ENCODE data around the gene MYO9B. TPM values are rescaled to one million over a fixed set of nuclear protein-coding genes. Genes with fewer than 3 reads are reported as not detected.

Gene MYO9B
- total RNA-seq, 1 experiment from 2014 or later, result 68.3 TPM

GRCh38 chr19:17244618-17245534, 169.3 kb downstream of the MYO9B start:
- Histone ChIP-seq H3F3A (ENCODE audit: low read length, unreplicated experiment) (no peaks in the 10 kb centered on the region), H3K4me3 (ENCODE audit: low read length) (peak overlapping the region; percentile 84), H3K4me2 (ENCODE audit: low read length) (peak overlapping the region; percentile 95), H3K4me1 (ENCODE audit: insufficient read depth, low read length) (peaks cover 30% of the 10 kb centered on the region), H3K36me3 (ENCODE audit: low read depth, low read length) (no peaks in the 10 kb centered on the region), H3K79me2 (ENCODE audit: low read length) (peaks cover 54% of the 10 kb centered on the region), H3K9me3 (ENCODE audit: low read length) (no peaks in the 10 kb centered on the region), H3K9me2 (replicated peaks; ENCODE audit: low read length) (no peaks in the 10 kb centered on the region), H3K9ac (ENCODE audit: low read length) (peak overlapping the region; percentile 70), H2AFZ (ENCODE audit: low read length) (peak overlapping the region; percentile 67), H3K27me3 (ENCODE audit: low read length) (no peaks in the 10 kb centered on the region), H4K20me1 (ENCODE audit: low read length) (peaks cover 13% of the 10 kb centered on the region), H3K27ac (ENCODE audit: low read length) (no peak overlapping the region; the same call in 1 of the 2 replicates)
- no TSS peak for BruUV-seq (replicated peaks)
- ChIA-PET CTCF (no interaction called here), POLR2A (ENCODE audit: unreplicated experiment) (no interaction called here)
- peak; percentile 25 for ATAC-seq
- DNase-seq, result no peak
- TF ChIP-seq EZH2 (IDR thresholded peaks at IDR 0.05; ENCODE audit: low read length, unreplicated experiment) (no peak), CTCF (conservative IDR thresholded peaks at IDR 0.05; ENCODE audit: low read depth, low read length) (no peak), EZH2phosphoT487 (IDR thresholded peaks at IDR 0.05; ENCODE audit: borderline replicate concordance, low read length) (no peak)
- intact Hi-C loops (cut with micrococcal nuclease), result no loop called here

GRCh38 chr19:17245535-17245984, 170.0 kb downstream of the MYO9B start, which contains the start of gene NR2F6:
Gene NR2F6 (minus strand): TSS chr19:17245919. CDS start chr19:17245220, 699 bp downstream.
- intact Hi-C loops (cut with micrococcal nuclease), result no loop called here
- ATAC-seq, result no peak
- peaks cover 30% of the 10 kb centered on the region for H3K4me1 ChIP-seq (ENCODE audit: insufficient read depth, low read length)

More at GRCh38 chr19:17245535-17245984, 170.0 kb downstream of the MYO9B start, which contains the start of gene NR2F6:
- no peaks in the 10 kb centered on the region for H3K27me3 ChIP-seq (ENCODE audit: low read length)
- CTCF ChIA-PET, result no interaction called here
- peaks cover 13% of the 10 kb centered on the region for H4K20me1 ChIP-seq (ENCODE audit: low read length)
- peak within 1 kb of the TSS; percentile 84 for H3K4me3 ChIP-seq (ENCODE audit: low read length)
- H3K79me2 ChIP-seq (ENCODE audit: low read length), result peaks cover 47% of the 10 kb centered on the region
- H3K9ac ChIP-seq (ENCODE audit: low read length), result peak within 1 kb of the TSS; percentile 70
- POLR2A ChIA-PET (ENCODE audit: unreplicated experiment), result no interaction called here
- BruUV-seq (replicated peaks), result no TSS peak
- H3K9me3 ChIP-seq (ENCODE audit: low read length), result no peaks in the 10 kb centered on the region
- TF ChIP-seq EZH2 (IDR thresholded peaks at IDR 0.05; ENCODE audit: low read length, unreplicated experiment), result no peak
- TF ChIP-seq EZH2phosphoT487 (IDR thresholded peaks at IDR 0.05; ENCODE audit: borderline replicate concordance, low read length), result no peak
- TF ChIP-seq CTCF (conservative IDR thresholded peaks at IDR 0.05; ENCODE audit: low read depth, low read length), result no peak
- no peaks in the 10 kb centered on the region for H3K9me2 ChIP-seq (replicated peaks; ENCODE audit: low read length)
- H2AFZ ChIP-seq (ENCODE audit: low read length), result peak within 1 kb of the TSS; percentile 90
- no peak within 1 kb of the TSS; the same call in 1 of the 2 replicates for H3K27ac ChIP-seq (ENCODE audit: low read length)
- H3K4me2 ChIP-seq (ENCODE audit: low read length), result peak within 1 kb of the TSS; percentile 95
- H3K36me3 ChIP-seq (ENCODE audit: low read depth, low read length), result no peaks in the 10 kb centered on the region
- DNase-seq, result no peak
- no peaks in the 10 kb centered on the region for H3F3A ChIP-seq (ENCODE audit: low read length, unreplicated experiment)
